Prostate gland (tissue), 2 donors: ENCODE results near the gene UBE2L6. TPM values are rescaled to one million over a fixed set of nuclear protein-coding genes. Genes with fewer than 3 reads are reported as not detected.

Source experiments
- DNase-seq: peaks from one replicate; pipeline ENCODE4 v3.0.0-alpha.2; 2019; ENCODE audit warnings: low spot score
- H3K27ac ChIP-seq, 2 donors: fragments of 200-600 bp; sonication (generic); 2 replicates each; pipeline ENCODE4 v1.5.1; 2017 to 2019
- H3K27me3 ChIP-seq: fragments of 200-600 bp; sonication (generic); replicated peaks from 2 replicates; pipeline ENCODE4 v1.5.1; 2019; ENCODE audit not compliant: insufficient read depth
- H3K36me3 ChIP-seq, 2 donors: fragments of 200-600 bp; sonication (generic); 1 replicate in 1 of 2; 2 replicates in 1 of 2; pipeline versions ENCODE4 v1.5.1 to v1.8.1; 2017 to 2019
- H3K4me1 ChIP-seq: fragments of 200-600 bp; sonication (generic); replicated peaks from 2 replicates; pipeline ENCODE4 v1.5.1; 2019
- H3K4me3 ChIP-seq, 2 donors: fragments of 200-600 bp; sonication (generic); 2 replicates each; pipeline ENCODE4 v1.5.1; 2017 to 2019
- H3K9me3 ChIP-seq: fragments of 200-600 bp; sonication (generic); 2 replicates; pipeline ENCODE4 v1.5.1; 2017
- CTCF ChIP-seq, 4 experiments: fragments of 200-600 bp in 2 of 4; fragments of 450-650 bp in 2 of 4; sonication (generic) in 2 of 4; IDR thresholded peaks; 1 replicate in 3 of 4; 2 replicates in 1 of 4; pipeline ENCODE4 v1.5.1; 2016 to 2019; ENCODE audit warnings: antibody characterized with exemption in 4 of 4, mild to moderate bottlenecking in 2 of 4, moderate library complexity in 2 of 4
- POLR2A ChIP-seq: fragments of 450-650 bp; IDR thresholded peaks from one replicate; pipeline ENCODE4 v1.6.1; 2016; ENCODE audit warnings: antibody characterized with exemption, mild to moderate bottlenecking
- POLR2AphosphoS5 ChIP-seq: sonication (generic); formaldehyde crosslinking; IDR thresholded peaks from one replicate; pipeline ENCODE4 v1.6.1; 2017; ENCODE audit warnings: antibody characterized with exemption
- WGBS: methylation state at CpG from one replicate; pipeline ENCODE4 v1.1.5; 2018; 5-methylcytosine and 5-hydroxymethylcytosine counted together
- intact Hi-C: fragments of 100-400 bp; cut with DNase I; formaldehyde crosslinking; loops from one replicate; pipeline ENCODE4 v1.14.2; 2022
- total RNA-seq, 2 donors: library from RNA; depleted of rRNA; stranded (reverse); fragments of >200 nt; gene quantifications; one replicate each; pipeline ENCODE4 v1.1.0, GENCODE V29; 2016

The UBE2L6 gene
- total RNA-seq, 2 donors from 2014 or later: 42.3 to 44.6 TPM

- Histone ChIP-seq H3K27me3 (no peaks in the 10 kb centered on the region), H3K4me1 (no peaks in the 10 kb centered on the region), H3K4me3 (no peak overlapping the region), H3K9me3 (no peaks in the 10 kb centered on the region), H3K27ac (no peak overlapping the region), H3K36me3 (no peaks in the 10 kb centered on the region)
- intact Hi-C loops: no loop called here
- WGBS: 64% methylated on average over 4 of the region's 4 CpGs
- TF ChIP-seq POLR2A (no peak), CTCF (IDR thresholded peaks at IDR 0.05) (no peak), POLR2AphosphoS5 (no peak)
- DNase-seq: peak; percentile 23
Observed at GRCh38 chr11:57560146-57560545, 7.3 kb downstream of the UBE2L6 start.

- Histone ChIP-seq H3K27ac (no peak overlapping the region), H3K9me3 (no peaks in the 10 kb centered on the region), H3K4me1 (no peaks in the 10 kb centered on the region), H3K36me3 (no peaks in the 10 kb centered on the region), H3K4me3 (no peak overlapping the region), H3K27me3 (no peaks in the 10 kb centered on the region)
- intact Hi-C loops: no loop called here
- no peak for TF ChIP-seq POLR2AphosphoS5
- no peak for TF ChIP-seq CTCF (IDR thresholded peaks at IDR 0.05)
- no peak for TF ChIP-seq POLR2A
- DNase-seq: no peak
- 88% methylated on average over 8 of the region's 8 CpGs for WGBS
Observed at GRCh38 chr11:57556041-57556440, 11.4 kb downstream of the UBE2L6 start.

- Histone ChIP-seq H3K9me3 (no peaks in the 10 kb centered on the region), H3K27me3 (no peaks in the 10 kb centered on the region), H3K4me1 (no peaks in the 10 kb centered on the region), H3K36me3 (no peaks in the 10 kb centered on the region), H3K4me3 (no peak overlapping the region), H3K27ac (no peak overlapping the region)
- TF ChIP-seq CTCF (IDR thresholded peaks at IDR 0.05) (no peak), POLR2A (no peak), POLR2AphosphoS5 (no peak)
- intact Hi-C loops: no loop called here
- 78% methylated on average over 2 of the region's 2 CpGs for WGBS
- no peak for DNase-seq
Observed at GRCh38 chr11:57555393-57555792, 12.1 kb downstream of the UBE2L6 start.

- Histone ChIP-seq H3K4me3 (no peak overlapping the region), H3K4me1 (no peaks in the 10 kb centered on the region), H3K27me3 (no peaks in the 10 kb centered on the region), H3K36me3 (peaks cover 0 to 6% of the 10 kb centered on the region in 2 donors), H3K27ac (no peak overlapping the region), H3K9me3 (no peaks in the 10 kb centered on the region)
- 79% methylated on average over 5 of the region's 5 CpGs for WGBS
- no peak for TF ChIP-seq CTCF (IDR thresholded peaks at IDR 0.05)
- TF ChIP-seq POLR2AphosphoS5: no peak
- no peak for TF ChIP-seq POLR2A
- no peak for DNase-seq
- intact Hi-C loops: no loop called here
Observed at GRCh38 chr11:57552479-57552878, 15.0 kb downstream of the UBE2L6 start.

- intact Hi-C loops: no loop called here
- TF ChIP-seq POLR2A (no peak), CTCF (IDR thresholded peaks at IDR 0.05) (no peak), POLR2AphosphoS5 (no peak)
- Histone ChIP-seq H3K9me3 (no peaks in the 10 kb centered on the region), H3K27ac (no peak overlapping the region), H3K4me1 (no peaks in the 10 kb centered on the region), H3K4me3 (no peak overlapping the region), H3K27me3 (no peaks in the 10 kb centered on the region), H3K36me3 (peaks cover 0 to 6% of the 10 kb centered on the region in 2 donors)
- no peak for DNase-seq
- 87% methylated on average over 4 of the region's 4 CpGs for WGBS
Observed at GRCh38 chr11:57551941-57552340, 15.5 kb downstream of the UBE2L6 start.
